HG03520 (cell line): ENCODE data around the gene IKZF1.

Source experiments
- ATAC-seq: cut with Tn5 transposase; IDR thresholded peaks from one replicate; pipeline ENCODE4 v1.9.1; 2021; ENCODE audit warnings: mild to moderate bottlenecking, moderate library complexity; ENCODE audit not compliant: unreplicated experiment

The IKZF1 gene

DNA sequence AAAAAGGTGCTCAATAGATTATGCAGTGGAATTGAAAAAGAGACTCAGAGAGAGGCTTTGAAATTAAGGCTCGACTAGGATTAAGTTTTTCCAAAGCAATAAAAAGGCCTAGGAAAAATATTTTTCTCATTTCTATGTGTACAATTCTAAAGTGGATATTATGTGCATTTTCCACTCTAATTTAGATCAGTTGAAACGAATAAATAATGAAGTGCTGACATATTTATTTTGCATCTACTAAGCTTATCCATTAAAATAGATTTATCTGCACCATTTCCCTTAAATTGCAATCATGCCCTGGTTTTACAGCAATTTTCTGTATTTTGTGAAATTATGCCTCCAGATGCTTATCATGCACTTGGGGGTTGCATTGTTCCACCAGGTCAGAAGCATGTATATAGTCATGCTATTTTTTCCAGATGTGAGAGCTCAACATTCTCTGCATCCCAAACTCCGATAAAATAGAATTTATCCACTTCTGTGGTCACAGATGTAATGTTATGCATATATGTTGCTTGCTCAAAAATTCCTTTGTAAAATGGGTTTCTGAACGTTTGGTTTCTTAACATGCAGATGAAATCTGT, 127.3 kb downstream of the IKZF1 start:
- no peak for ATAC-seq

DNA sequence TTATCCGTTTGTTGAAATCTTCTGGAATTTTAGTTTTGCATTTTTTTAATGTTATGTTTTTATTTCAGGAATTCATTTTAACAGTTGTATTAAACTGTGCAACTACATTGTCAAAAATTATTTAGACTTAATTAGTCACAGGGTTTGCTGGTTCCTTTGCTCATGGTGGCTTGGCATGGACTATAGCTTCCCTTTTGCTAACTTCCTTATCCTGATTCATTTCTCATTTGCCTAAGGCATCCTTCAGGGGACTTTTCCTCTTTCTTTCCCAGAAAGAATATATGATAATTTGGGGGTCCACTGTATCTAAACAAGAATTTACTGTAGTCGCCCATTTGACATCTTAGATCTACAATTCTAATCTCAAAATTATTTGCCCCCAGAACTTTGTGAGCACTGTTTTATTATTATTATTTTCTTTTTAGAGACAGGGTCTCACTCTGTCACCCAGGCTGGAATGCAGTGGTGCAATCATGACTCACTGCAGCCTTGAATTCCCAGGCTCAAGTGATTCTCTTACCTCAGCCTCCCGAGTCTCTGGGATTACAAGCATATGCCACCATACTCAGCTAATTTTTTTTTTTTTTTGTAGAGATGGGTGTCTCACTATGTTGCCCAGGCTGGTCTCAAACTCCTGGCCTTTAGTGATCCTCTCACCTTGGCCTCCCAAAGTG, 131.8 kb downstream of the IKZF1 start:
- no peak for ATAC-seq

DNA sequence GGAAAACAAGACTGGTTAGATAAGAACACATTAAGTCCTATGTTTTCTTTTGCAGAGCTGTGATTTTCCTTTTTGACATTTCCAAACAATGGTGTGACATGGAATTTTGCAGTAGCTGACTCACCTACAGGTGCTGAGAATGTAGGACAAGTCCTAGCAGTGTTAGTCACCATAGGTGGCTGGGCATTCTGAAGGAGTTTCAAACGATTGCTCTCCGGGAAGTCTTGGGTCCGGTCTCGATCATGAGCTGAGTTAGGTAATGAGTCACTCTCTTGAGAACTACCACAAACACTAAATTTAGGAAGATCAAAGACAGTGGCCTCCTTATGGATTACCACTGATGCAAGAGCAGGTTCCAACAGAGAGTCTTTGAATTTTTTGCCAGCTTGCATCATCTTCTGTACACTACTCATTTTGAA, 142.0 kb downstream of the IKZF1 start:
- peak; percentile 29 for ATAC-seq

DNA sequence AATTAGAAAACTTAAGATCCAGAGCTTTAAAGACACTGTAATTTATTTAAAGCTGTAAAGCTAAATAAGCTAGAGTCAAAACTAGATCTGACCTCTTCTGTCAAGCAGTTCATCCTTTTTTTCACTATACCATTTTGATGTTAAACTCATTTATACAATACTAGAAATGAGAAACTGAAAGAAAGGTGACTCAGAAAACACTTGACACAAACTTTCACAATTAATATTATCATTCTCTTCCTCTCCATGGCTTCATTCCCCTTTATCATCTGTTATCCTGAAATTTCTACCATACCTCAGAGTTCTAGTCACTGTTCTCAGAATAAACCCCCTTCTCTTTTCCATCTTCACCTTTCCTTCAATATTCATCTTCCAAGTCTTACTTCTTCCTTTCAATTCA, 144.3 kb downstream of the IKZF1 start:
- ATAC-seq, result peak; percentile 21

DNA sequence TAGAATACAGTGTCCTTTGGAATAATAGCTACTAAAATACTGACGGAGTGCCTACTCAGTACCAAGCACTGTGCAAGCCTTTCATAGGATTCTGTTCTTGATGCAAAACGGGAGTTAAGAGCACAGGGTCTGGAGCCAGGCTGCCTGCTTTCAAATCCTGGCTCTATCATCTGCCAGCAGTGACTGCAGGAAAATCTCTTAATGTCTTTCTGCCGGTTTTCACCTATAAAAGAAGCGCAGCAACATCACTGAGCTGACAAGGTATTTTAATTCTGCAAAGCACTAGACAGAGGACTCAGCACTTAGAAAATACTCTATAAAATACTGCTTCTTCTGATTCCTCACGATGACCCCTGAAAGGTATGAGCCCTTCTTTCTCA, 145.0 kb downstream of the IKZF1 start:
- ATAC-seq, result peak; percentile 1

DNA sequence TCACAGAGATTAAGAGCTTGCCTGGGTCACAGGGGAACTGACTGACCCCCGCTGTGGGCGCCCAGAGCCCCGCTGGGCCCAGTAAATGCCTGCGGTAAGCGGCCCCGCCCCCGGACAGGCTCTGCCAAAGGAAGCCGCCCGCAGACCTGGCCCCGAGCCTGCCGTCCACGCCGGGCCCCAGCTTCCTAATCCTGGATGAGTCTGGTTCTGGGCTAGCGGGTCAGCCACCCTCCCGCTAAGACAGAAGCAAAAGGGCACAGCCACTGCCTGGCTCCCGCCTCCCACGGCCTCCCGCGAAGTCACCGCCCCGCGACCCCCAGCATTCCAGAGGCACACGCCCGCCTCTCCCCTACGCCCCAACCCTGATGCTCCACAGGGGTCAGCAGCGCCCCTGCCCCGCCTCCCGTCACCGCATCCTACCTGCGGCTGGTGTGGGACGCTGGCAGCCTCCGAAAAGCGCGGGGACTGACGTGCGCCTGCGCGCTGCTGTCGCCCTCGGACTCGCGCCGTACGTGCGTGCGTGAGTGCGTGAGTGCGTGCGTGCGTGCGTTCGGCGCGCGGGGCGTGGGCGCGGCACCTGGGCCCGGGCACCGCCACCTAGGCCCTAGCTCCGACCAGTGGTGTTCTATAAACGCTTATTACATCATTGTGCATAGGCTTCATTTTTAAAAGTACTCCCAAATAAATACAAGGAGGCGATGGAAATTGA, 145.5 kb downstream of the IKZF1 start, which contains the start of gene FIGNL1:
TSS of gene FIGNL1 (minus strand) at position 470 of the 709 bp plus-strand sequence. CDS start 3,063 bp downstream, outside the sequence.
- peak; percentile 86 for ATAC-seq

DNA sequence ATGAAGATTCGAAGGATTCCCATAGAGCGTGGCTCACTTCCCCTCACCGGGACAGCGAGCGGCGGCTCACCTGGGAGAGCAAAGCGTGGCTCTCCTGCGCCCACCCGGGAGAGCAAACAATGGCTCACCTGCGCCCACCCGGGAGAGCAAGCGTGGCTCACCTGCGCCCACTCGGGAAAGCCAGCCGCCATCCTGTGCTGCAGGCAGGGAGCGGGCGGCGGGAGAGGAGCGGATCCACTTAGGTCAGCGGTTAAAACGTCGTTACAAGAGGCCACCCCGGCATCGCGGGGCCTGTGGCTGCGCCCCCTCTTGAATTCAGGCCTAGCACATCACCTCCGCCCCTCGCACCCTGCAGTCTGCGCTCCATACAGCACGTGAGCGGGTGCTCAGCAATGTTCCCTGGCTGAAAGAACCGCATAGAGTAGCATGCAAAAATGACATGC, 146.1 kb downstream of the IKZF1 start:
- peak; percentile 3 for ATAC-seq
